SK-N-MC (cell line): ENCODE data around the gene CLTC.

Experiments used
- EZH2 ChIP-seq: fragments of 200-600 bp; sonication (generic); IDR thresholded peaks from one replicate; pipeline ENCODE4 v1.6.1; 2017; ENCODE audit warnings: antibody characterized with exemption
- POLR2AphosphoS5 ChIP-seq: IDR thresholded peaks from 2 replicates; pipeline ENCODE4 v1.6.1; 2012; ENCODE audit warnings: mild to moderate bottlenecking, low read depth, low read length, borderline replicate concordance

DNA sequence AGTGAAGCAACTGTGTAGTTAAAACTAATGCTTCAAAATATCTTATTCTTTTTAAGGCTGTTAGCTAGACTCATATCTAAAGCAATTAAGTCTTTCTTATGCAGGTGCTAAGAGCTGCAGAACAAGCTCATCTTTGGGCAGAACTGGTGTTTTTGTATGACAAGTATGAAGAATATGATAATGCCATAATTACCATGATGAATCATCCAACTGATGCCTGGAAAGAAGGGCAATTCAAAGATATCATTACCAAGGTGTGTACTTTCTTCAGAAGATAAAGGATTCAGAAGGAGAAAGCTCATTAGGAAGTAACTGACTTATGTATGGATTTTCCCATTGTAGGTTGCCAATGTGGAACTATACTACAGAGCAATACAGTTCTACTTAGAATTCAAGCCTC is 63.6 kb downstream of the CLTC start:
- TF ChIP-seq EZH2, result no peak
- no peak for TF ChIP-seq POLR2AphosphoS5
